HG03159 (cell line): ENCODE results near the gene PKLR.
"Not testable (repeated sequence)": the region's sequence is repeated elsewhere in the genome, so short reads cannot be mapped to it uniquely, and the experiment has no call there.

ENCODE experiments used
- ATAC-seq: cut with Tn5 transposase; IDR thresholded peaks from one replicate; pipeline ENCODE4 v1.9.1; 2021; ENCODE audit warnings: mild to moderate bottlenecking, moderate library complexity; ENCODE audit not compliant: unreplicated experiment

Gene PKLR

DNA sequence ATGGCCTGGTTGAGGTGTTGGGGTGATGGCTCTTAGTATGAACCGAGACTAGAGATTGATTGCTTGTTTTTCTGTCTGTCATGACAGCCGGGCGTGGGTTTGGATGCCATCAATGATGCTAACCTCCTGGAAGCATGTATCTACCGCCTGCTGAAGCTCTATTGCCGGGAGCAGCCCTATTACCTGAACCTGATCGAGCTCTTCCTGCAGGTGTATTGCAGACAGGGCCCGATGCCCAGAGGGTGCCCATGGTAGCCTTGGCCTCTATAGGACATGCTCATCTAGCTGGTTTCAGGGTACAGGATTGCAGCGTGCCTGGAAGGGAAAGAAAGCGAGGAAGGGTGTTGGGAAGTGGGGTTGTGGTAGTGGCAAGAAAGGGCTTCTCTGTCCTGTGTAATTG, 16.8 kb upstream of the PKLR start:
- ATAC-seq = no peak

DNA sequence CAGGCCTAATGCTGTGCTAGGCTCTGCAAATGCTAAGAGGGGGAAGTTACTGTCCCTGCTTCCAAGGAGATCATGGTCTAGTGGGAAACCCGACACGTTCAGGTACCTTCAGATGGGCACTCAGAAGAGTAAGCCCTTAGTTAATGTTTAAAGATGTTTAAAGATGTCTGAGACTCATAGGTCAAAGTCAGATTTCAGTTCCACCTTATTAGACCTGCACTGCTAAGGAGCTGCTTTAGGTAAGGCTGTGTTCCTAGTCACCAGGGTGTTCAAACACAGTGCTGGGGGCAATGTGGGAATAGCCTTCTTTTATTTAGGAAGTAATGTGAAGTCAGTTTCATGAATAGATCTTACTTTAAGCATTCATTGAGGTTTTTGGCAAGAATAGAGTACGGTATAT, 15.7 kb upstream of the PKLR start:
- ATAC-seq = no peak

DNA sequence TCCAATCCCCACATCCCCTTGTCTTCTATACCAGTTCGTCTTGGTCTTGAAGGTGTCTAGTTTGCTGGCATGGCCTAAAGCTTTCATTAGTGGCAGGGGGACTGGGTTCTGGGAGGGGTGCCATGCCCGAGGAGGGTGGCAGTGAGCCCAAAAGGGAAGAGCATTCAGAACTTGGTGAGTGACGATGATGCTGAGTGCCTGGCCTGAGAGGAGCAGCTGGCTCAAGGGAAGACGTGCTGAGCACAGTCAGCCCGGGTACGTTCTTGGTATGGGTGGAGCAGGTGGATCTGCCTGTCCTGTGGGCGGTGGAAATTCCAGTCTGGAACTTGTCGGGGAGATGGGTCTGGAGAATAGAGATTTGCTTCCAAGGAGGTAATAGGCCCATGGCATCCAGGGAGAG, 12.0 kb upstream of the PKLR start:
- no peak for ATAC-seq

DNA sequence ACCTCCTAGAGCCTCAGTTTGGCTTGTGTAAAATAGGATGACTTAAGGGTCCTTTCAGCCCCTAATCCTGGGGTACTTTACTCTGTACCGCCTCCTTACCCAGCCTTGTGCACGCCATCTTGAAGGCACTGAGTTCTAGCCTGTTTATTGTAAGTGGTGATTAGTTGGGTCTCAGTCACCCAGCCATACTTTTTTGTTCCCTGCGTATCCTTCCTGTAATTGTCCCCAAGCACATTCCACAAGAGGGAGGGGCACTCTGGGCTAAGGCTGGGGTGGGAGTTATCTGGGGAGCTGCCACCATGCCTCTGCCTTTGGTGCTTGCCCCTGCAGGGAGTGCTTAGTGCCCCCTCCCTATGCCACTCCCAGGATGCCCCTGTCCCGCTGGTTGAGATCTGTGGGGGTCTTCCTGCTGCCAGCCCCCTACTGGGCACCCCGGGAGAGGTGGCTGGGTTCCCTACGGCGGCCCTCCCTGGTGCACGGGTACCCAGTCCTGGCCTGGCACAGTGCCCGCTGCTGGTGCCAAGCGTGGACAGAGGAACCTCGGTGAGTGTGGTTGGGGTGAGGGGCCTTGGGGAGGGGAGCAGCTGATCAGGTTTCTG, 8.3 kb upstream of the PKLR start:
- ATAC-seq = no peak

DNA sequence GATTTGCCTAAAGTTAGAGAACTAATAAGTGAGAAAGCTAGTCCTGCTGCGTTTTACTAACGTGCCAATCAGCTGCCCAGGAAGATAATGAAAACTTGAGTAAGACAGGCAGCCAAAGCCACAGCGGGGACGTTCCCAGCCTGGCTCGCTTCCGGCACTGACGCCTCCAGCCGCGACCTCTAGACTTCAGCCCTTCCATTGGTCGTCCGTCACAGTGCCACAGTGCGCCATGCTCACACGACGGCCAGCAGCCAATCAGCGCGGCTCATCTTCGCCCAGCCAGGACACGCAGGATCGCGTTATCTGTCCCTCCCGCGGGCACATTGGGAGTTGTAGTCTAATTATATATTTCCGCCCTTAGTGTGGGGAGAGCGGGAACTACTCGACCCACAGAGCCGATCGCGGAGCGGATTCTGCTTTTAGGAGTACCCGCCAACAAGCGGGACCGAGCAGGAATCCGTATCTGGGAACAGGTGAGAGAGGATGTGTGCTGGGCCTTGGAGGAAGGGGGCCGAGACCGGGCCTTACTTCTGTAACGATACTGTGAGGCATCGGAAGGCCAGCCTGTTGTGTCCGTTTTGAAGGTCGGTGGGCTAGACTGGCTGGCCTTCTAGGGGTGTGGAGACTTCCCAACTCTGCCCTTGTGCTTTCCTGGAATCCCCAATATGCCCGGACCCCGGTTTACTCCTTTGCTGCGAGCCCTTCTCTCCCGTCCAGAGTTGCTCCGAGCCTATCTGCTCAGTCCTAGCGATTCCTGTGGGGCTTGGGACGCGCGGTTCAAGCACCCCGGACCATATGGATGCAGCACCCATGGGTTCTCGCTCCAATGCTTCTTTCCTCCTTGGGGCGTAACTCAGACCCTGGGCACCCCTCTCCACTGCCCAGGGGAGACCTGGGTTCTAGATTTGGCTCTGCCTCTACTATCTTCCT, 7.5 kb upstream of the PKLR start, which contains the start of gene FDPS:
FDPS (plus strand) TSS at position 374 of the 930 bp plus-strand sequence. CDS start 924 bp downstream, outside the sequence.
- ATAC-seq = peak; percentile 90

DNA sequence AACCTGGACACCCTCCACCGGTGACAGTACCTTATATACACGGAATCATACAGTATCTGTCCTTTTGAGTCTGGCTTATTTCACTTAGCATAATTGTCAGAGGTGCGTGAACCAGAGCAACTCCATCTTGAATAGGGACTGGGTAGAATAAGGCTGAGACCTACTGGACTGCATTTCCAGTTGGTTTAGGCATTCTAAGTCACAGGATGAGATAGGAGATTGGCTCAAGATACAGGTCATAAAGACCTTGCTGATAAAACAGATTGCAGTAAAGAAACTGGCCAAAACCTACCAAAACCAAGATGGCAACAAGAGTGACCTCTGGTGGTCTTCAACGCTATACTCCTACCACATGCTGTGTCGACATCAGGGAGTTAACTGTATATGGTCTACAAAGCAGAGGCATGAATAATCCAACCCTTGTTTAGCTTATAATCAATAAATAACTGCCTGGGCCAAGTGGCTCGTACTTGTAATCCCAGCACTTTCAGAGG, 6.1 kb upstream of the PKLR start:
- ATAC-seq = no peak

DNA sequence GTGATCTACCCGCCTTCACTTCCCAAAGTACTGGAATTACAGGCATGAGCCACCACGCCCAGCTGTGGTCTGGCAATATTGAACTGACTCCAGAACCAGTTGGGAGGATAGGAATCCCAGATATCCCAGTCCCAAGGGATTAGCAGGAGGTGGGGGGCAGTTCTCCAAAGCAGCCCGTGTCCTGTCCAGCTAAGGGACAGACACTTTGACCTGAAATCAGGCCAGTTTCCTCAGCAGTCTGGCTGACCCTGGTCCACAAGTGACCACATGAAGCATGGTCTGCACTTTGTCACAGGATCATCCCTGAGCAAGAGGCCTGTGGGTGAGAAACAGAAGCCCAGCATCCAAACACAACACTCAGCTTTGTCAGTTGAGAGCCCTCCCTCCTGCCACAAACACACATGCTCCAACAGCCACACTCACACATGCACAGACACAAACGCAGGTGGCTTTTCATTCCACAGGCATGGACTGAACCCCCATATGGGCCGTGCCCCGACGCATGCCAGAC, 4.7 kb upstream of the PKLR start:
- ATAC-seq = no peak

DNA sequence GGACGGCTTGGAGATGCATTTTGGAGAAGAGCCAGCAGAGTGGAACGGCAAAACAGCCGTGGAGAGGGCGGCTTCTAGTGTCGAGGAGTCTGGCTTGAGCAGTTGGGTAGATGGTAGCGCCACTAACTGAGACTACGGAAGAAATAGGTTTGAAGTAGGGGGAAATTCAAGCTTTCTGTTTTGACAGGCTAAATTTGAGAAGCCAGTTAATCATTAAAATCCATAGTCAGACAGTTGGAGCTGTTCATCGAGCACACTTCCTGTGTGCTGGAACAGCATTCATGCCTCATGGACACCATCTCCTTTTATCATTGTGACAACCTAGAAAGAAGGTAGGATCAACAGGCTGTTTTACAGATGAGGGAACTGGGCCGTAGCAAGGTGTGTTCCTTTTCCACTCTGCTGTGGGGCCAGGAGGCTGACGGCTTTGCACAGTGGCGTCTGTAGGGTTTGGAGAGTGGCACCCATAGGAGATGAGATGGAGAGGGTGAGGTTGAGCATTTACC, 3.4 kb upstream of the PKLR start:
- no peak for ATAC-seq

DNA sequence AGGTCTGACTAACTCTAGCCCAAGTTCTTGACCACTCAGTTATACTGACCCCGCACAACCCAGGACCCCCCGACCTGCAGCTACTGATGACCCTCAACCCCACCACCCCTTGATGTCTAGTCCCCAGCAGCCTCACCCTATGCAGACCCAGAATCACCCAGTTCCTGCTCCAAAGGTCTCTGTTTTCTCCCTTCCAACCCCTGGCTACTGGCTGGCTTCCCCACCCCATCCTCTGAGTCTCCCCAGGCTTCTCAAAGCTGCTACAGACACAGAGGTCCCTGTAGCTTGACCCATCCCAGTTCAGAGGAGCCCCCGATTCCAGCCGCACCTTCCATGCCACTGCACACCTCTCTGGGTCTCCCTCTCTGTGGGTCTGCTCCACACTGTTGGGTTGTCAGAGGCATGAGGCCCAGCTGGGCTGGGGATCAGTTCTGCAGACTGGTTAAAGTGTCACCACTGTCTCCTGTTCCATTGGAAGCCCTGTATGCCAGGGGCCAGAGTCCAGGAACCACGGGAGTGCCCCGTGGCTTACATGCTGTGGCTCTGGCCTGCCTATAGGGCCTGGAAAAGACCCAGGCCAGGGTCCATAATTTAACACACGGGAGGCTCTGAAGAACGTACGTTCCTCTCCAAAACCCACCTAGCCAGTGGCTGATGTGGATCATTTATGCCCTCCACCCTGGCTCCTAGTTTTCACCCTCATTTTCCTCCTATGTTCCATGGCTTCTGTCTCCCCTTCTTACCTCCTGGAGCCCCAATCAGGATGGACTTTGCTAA, 497 bp downstream of the PKLR start:
- no peak for ATAC-seq

DNA sequence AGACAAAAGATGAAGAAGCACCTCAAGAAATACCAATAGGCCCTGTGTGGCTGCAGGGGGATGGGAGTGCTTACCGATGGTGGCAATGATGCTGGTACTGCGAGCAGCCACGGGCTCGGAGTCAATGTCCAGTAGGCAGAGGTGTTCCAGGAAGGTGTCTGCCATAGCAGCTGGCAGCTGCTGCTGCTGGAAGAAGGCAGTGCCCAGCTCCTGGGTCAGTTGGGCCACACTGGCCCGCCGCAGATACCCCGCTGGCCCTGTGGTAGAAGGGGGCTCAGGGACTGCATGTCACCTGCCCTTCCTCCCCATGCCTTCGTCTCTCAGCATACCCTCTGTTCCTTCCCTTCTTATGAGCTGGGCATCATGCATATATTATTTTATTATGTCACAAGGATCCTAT, 1.2 kb downstream of the PKLR start:
- ATAC-seq = no peak

DNA sequence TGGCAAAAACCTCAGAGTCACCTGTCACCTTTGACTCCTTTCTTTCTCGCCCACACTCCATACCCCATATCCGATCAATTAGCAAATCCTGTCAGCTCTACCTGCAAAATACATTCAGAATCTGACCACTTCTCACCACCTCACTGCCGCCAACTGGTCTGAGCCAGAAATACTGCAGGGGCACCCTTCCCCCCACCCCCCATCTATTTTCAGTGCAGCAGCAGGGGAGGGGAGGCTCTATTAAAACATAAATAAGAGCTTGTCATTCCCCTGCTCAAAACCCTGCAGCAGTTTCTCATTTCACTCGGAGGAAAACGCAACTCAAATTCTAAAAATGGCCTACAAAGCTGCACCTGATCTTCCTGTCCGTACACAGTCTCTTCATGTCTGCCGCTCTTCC, 3.9 kb downstream of the PKLR start:
- no peak for ATAC-seq

DNA sequence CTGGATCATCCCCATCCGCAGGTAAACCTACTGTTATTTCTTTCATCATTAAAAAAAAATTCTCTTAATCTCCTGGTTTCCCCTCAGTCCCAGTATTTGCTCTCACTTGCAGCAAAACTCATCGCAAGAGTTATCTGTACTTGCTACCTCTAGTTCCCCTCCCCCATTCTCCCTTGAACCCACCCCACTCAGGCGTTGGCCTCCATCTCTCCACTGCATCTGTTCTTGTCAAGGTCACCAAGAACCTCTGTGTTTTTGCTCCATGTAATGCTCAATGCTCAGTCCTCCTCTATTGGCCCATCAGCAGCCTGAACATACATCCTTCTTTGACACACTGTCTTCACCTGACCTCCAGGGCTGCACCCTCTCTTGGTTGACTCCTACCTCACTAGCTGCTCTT, 4.6 kb downstream of the PKLR start:
- ATAC-seq = no peak

DNA sequence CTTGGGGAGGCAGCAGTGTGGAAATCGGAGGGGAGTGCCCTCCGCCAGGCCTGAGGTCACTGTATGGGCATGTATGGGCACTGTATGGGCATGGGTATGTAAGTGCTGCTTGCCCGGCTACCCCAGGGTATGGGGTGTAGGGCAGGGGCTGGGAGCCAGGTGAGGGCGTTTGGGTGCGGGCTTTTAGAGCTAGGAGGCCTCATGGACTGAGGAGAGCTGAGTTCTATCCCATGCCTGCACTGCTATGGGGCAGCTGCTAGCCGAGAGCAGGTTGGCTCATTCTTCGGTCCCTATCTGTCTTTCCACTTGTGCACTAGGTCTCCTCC, 5.3 kb downstream of the PKLR start:
- no peak for ATAC-seq

DNA sequence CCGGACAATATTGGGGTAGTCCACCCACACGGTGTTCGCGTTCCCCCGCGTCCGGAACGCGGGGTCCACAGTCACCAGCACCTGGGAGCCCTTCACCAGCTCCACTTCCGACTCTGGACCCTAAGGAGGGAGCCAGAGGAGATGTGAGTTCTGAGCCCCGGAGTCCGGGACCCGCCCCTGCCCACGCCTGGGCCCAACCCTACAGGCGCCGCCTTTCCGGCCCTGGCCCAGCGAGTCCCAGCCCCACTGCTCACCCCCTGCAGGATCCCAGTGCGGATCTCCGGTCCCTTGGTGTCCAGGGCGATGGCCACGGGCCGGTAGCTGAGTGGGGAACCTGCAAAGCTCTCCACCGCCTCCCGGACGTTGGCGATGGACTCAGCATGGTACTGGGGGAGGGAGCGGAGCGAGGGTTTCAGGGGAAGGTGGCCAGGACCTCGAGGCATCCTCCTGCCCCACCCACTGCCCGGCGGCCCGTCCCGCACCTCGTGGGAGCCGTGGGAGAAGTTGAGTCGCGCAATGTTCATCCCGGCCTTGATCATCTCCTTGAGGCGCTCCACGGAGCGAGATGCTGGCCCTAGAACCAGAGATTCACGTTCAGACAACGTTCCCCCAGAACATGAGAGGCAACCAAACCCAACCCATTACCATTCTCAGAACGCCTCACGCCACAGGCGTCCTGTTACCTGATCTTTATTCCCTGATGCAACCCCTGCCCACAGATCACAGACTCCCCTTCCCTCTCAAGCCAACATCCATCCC, 5.9 kb downstream of the PKLR start:
- no peak for ATAC-seq

DNA sequence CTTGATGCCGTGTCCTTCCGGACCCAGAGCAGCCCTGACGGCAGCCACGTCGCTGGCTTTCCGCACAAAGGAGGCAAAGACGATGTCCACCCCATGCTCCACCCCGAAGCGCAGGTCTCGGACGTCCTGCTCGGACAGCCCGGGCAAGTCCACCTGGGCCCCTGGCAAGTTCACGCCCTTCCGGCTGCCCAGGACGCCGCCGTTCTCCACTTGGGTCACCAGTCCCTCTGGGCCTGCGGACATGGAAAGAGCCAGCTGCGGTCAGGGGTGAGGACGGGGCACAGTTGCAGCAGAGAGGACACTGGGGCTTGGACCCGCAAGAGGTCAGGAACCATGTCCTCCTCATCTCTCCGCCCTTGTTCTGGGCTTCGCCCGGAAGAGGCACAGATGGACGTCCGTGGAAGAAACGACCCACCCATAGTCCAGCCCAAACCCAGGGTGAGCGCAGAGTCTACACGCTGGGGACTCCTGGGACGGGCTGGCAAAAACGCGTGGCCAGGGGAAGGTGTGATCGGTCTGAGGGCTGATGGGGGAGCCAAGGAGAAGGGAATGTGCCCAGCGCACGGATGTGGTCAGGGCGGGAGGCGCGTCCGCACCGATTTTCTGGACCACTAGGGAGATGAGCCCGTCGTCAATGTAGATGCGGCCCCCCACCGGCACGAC, 6.6 kb downstream of the PKLR start:
- ATAC-seq = no peak

DNA sequence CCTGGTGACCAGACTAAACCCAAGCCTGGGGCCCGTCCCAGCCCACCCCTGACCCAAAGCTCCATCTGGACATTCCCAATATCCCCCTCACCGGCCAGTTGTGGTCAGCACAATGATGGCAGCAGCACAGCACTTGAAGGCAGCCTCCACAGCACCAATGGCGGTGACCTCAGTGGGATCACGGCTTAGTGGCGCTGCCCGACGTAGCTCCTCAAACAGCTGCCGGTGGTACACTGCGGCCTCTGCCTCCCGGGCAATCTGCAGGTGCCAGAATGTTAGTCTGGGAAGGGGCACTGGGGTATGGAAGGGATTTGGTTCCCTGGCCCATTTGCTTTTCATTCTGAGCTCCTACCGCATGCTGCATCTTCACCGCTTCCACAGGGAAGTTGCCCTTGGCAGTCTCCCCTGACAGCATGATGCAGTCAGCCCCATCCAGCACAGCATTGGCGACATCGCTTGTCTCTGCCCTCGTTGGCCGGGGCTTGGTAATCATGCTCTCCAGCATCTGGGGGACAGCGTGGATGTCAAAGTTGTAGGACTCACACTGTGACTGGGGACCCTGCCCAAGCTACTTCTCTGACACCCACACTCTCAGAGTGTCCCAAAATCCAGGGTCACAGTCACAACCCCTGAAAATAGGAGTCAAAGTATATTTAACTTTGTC, 8.0 kb downstream of the PKLR start:
- no peak for ATAC-seq

DNA sequence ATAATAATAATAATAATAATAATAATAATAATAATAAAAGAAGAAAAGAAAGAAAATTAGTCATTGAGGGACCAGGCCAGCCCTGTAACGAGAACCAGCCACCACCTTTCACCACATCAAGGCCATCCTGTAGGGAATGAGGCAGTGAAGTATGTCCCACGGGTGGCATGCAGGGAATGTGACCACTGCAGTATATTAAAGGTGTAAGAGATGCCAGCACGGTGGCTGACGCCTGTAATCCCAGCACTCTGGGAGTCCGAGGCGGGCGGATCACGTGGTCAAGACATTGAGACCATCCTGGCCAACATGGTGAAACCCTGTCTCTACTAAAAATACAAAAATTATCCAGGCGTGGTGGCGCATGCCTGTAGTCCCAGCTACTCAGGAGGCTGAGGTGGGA, 10.2 kb downstream of the PKLR start:
- not testable (repeated sequence) for ATAC-seq

DNA sequence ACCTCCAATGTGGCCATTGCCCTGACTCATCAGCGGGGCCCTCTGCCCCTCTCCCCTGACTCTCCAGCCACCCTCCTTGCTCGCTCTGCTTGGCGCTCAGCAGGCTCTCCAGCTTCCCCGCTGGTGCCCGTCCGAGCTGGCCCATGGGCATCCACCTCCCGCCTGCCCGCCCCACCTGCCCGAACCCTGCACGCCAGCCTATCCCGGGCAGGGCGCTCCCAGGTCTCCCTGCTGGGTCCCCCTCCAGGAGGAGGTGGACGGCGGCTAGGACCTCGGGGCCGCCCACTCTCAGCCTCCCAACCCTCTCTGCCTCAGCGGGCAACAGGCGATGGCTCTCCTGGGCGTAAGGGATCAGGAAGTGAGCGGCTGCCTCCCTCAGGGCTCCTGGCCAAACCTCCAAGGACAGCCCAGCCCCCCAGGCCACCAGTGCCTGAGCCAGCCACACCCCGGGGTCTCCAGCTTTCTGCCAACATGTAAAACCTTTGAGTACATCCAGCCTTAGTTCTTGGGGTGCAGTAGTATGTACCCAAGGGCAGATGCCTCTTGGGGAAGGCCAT, 13.2 kb downstream of the PKLR start:
- ATAC-seq = no peak

DNA sequence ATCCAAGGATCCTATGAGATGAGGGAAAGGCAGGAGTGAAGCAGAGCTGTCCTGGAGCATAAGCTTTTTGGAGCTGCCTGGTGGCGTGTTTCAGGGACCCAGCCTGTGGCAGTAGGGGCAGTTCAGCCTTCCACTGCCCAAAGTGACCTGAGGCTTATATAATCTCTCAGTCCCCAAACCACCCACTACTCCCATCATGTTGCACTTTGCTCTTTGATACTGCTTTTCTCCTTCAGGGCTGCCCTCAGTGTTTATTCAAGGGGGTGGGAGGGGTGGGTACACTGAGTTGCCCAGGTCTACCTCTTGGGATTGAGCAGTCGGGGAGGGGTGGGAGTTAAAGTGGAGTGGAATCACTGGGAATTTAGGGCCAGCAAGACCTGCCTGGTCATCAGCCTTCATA, 14.7 kb downstream of the PKLR start:
- ATAC-seq = no peak
